ENCODE results near the gene NPR1. TPM values are rescaled to one million over a fixed set of nuclear protein-coding genes. Genes with fewer than 3 reads are reported as not detected.

Gene NPR1
- total RNA-seq, 1 experiment from 2014 or later = 16.5 TPM

DNA sequence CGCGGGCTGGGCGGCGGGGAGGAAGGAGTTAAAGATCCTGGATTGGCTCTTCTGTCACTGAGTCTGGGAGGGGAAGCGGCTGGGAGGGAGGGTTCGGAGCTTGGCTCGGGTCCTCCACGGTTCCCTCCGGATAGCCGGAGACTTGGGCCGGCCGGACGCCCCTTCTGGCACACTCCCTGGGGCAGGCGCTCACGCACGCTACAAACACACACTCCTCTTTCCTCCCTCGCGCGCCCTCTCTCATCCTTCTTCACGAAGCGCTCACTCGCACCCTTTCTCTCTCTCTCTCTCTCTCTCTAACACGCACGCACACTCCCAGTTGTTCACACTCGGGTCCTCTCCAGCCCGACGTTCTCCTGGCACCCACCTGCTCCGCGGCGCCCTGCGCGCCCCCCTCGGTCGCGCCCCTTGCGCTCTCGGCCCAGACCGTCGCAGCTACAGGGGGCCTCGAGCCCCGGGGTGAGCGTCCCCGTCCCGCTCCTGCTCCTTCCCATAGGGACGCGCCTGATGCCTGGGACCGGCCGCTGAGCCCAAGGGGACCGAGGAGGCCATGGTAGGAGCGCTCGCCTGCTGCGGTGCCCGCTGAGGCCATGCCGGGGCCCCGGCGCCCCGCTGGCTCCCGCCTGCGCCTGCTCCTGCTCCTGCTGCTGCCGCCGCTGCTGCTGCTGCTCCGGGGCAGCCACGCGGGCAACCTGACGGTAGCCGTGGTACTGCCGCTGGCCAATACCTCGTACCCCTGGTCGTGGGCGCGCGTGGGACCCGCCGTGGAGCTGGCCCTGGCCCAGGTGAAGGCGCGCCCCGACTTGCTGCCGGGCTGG, at the start of gene NPR1 (continued):
- TF ChIP-seq ZNF532 (CRISPR knock-in tag; IDR thresholded peaks at IDR 0.05; ENCODE audit: borderline replicate concordance) = no peak

DNA sequence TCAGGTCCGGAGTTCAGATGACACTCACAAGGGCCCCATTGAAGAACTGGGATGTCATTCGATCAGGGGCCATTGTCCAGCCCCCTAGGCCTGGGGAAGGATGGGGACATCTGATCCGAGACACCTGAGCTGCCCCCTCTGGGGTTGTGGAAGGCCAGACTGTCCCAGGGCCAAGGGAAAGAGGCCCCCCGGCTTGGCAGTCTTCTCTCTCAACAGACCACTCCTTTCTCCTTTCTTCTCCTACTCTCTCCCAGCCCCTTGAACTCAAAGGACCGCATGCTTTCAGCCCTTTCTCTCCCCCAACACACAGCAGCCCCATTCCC, 49.2 kb upstream of the NPR1 start:
- peaks cover 45% of the 10 kb centered on the region for H3K4me1 Mint-ChIP-seq
- no peaks in the 10 kb centered on the region for H3K27me3 Mint-ChIP-seq (ENCODE audit: low read depth)
- DNase-seq (ENCODE audit: low spot score) (no peak), ATAC-seq (no peak)
- ChIA-PET CTCF (interaction anchor here (0.8 to 5.1 kb wide), 7 partner anchors 13 to 276 kb away, joined by 3 to 230 read pairs (median 29); partner anchors contain the start of genes S100A14, S100A16 and S100A6), POLR2A (interaction anchor here (1.0 kb wide), 1 partner anchor 17 kb away, joined by 3 read pairs; the partner anchor contains the start of gene S100A16)
- no peak overlapping the region for H3K4me3 Mint-ChIP-seq
- peaks cover 15% of the 10 kb centered on the region for H3K36me3 Mint-ChIP-seq
- TF ChIP-seq, protein P1, sequence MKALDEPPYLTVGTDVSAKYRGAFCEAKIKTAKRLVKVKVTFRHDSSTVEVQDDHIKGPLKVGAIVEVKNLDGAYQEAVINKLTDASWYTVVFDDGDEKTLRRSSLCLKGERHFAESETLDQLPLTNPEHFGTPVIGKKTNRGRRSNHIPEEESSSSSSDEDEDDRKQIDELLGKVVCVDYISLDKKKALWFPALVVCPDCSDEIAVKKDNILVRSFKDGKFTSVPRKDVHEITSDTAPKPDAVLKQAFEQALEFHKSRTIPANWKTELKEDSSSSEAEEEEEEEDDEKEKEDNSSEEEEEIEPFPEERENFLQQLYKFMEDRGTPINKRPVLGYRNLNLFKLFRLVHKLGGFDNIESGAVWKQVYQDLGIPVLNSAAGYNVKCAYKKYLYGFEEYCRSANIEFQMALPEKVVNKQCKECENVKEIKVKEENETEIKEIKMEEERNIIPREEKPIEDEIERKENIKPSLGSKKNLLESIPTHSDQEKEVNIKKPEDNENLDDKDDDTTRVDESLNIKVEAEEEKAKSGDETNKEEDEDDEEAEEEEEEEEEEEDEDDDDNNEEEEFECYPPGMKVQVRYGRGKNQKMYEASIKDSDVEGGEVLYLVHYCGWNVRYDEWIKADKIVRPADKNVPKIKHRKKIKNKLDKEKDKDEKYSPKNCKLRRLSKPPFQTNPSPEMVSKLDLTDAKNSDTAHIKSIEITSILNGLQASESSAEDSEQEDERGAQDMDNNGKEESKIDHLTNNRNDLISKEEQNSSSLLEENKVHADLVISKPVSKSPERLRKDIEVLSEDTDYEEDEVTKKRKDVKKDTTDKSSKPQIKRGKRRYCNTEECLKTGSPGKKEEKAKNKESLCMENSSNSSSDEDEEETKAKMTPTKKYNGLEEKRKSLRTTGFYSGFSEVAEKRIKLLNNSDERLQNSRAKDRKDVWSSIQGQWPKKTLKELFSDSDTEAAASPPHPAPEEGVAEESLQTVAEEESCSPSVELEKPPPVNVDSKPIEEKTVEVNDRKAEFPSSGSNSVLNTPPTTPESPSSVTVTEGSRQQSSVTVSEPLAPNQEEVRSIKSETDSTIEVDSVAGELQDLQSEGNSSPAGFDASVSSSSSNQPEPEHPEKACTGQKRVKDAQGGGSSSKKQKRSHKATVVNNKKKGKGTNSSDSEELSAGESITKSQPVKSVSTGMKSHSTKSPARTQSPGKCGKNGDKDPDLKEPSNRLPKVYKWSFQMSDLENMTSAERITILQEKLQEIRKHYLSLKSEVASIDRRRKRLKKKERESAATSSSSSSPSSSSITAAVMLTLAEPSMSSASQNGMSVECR (CRISPR knock-in tag; IDR thresholded peaks at IDR 0.05; ENCODE audit: borderline replicate concordance) = no peak
- TF ChIP-seq NFYB (CRISPR knock-in tag; conservative IDR thresholded peaks at IDR 0.05; ENCODE audit: low read depth) (no peak), E2F4 (CRISPR knock-in tag; IDR thresholded peaks at IDR 0.05; ENCODE audit: borderline replicate concordance, low read depth) (no peak), GRHL2 (CRISPR knock-in tag; IDR thresholded peaks at IDR 0.05; ENCODE audit: insufficient replicate concordance, severe bottlenecking) (no peak), NR3C1 (CRISPR knock-in tag; conservative IDR thresholded peaks at IDR 0.05; ENCODE audit: low read depth) (no peak), ZNF317 (CRISPR knock-in tag; IDR thresholded peaks at IDR 0.05; ENCODE audit: borderline replicate concordance, low read depth) (no peak), ZNF281 (CRISPR knock-in tag; IDR thresholded peaks at IDR 0.05) (no peak), CBFB (CRISPR knock-in tag; IDR thresholded peaks at IDR 0.05; ENCODE audit: low read depth) (no peak), PREB (CRISPR knock-in tag; IDR thresholded peaks at IDR 0.05; ENCODE audit: borderline replicate concordance) (no peak), MYBL2 (CRISPR knock-in tag; IDR thresholded peaks at IDR 0.05) (no peak), ETV6 (CRISPR knock-in tag; IDR thresholded peaks at IDR 0.05) (no peak), HMGA2 (CRISPR knock-in tag; IDR thresholded peaks at IDR 0.05) (no peak), TCF7 (CRISPR knock-in tag; IDR thresholded peaks at IDR 0.05; ENCODE audit: low read depth) (no peak)
- TF ChIP-seq, protein P2, sequence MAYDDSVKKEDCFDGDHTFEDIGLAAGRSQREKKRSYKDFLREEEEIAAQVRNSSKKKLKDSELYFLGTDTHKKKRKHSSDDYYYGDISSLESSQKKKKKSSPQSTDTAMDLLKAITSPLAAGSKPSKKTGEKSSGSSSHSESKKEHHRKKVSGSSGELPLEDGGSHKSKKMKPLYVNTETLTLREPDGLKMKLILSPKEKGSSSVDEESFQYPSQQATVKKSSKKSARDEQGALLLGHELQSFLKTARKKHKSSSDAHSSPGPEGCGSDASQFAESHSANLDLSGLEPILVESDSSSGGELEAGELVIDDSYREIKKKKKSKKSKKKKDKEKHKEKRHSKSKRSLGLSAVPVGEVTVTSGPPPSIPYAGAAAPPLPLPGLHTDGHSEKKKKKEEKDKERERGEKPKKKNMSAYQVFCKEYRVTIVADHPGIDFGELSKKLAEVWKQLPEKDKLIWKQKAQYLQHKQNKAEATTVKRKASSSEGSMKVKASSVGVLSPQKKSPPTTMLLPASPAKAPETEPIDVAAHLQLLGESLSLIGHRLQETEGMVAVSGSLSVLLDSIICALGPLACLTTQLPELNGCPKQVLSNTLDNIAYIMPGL (CRISPR knock-in tag; IDR thresholded peaks at IDR 0.05) = no peak
- H3K9me3 Mint-ChIP-seq = no peaks in the 10 kb centered on the region; the same call in 1 of the 2 replicates
- H3K27ac Mint-ChIP-seq = peak overlapping the region; percentile 79
